HL-60 (cell line): ENCODE results near the gene PHLDA2.

Experiments used
- CTCF ChIP-seq: IDR thresholded peaks from one replicate; pipeline ENCODE4 v1.5.1; 2011; ENCODE audit warnings: low read length, control low read depth, inconsistent platforms; ENCODE audit not compliant: insufficient read depth
- GABPA ChIP-seq: IDR thresholded peaks from 2 replicates; pipeline ENCODE4 v1.6.1; 2012; ENCODE audit warnings: low read depth
- SPI1 ChIP-seq: IDR thresholded peaks from 2 replicates; pipeline ENCODE4 v1.6.1; 2012; ENCODE audit warnings: low read depth, mild to moderate bottlenecking, borderline replicate concordance

- TF ChIP-seq CTCF (no peak), GABPA (no peak), SPI1 (no peak)
These were observed 4.9 kb upstream of the PHLDA2 start for GRCh38 chr11:2934021-2934550.
